ENCODE measurements around the gene TUG1.

Gene TUG1

DNA sequence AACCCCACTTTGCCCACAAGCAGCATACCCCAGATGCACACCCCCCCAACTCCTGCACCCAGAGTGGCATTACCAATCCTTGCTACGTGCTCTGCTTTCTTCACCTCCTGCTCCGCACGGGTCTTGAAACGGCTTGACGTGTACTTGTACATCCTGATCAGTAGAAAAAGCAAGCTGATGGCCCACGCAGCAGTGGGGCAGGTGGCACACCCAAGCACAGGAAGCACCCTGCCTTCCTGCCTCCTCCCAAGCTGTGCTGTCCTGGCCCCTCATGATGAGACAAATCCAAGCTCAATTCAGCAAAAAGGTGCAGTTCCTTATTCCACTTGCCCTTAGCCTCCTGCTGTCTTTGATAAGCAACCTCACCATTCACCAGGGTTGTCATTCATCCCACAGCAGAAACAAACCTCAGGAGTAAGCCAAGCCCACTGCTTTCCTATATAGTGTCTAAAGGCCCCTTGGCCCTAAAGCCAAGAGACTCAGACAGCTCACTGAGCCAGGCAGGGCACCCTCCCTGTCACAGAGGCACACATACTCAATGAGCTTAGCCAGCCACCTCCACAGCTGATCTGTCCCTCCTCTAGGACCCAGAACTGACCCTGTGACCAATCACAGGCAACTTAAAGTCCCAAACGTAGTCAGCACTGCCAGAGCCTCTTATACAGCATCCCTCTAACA is 28.2 kb upstream of the TUG1 start:
- Mint-ChIP-seq H3K27me3 (no peaks in the 10 kb centered on the region), H3K36me3 (peaks cover 77% of the 10 kb centered on the region), H3K27ac (no peak overlapping the region), H3K9me3 (no peaks in the 10 kb centered on the region), H3K4me1 (no peaks in the 10 kb centered on the region), H3K4me3 (no peak overlapping the region)
- no peak for ATAC-seq

DNA sequence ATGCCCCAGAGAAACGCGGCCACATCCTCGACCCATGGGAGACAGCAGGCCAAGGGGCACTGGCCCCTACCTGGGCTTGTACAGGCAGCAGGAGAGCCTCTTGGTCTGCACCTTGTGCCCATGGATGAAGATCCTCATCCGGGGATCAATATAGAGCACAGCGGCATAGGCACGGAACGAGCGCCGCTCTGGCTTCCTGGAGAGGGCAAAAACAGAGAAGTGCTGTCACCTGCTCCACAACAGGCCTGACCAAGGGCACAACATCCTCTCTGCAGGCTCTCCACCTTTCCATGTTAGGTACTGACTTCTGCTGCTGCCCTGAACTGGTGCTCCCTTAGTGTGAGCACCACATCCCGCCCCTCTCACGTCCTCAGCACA is 27.7 kb upstream of the TUG1 start:
- no peak for ATAC-seq
- Mint-ChIP-seq H3K4me3 (no peak overlapping the region), H3K27me3 (no peaks in the 10 kb centered on the region), H3K4me1 (no peaks in the 10 kb centered on the region), H3K27ac (no peak overlapping the region), H3K36me3 (peaks cover 78% of the 10 kb centered on the region), H3K9me3 (no peaks in the 10 kb centered on the region)

DNA sequence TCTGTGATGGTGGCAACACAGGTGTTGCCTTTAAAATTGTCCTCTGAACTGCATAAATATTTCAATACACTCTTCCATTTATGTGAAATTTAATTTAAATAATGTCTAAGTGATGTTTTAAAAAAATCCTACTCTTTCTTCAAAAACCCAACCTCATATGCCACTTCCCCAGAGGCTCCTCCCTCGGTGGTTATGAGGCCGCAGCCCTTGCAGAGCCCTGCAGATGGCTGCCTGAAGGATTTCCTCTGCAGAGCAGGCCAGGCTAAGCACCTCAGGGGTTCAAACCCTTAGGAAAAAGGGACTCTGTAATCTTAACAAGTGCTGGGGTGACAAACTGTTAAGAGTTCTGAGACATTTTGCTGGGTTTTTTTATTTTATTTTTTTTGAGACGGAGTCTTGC is 25.7 kb upstream of the TUG1 start:
- H3K36me3 Mint-ChIP-seq = peaks cover 74% of the 10 kb centered on the region
- ATAC-seq = no peak
- no peaks in the 10 kb centered on the region for H3K9me3 Mint-ChIP-seq
- no peaks in the 10 kb centered on the region for H3K4me1 Mint-ChIP-seq
- H3K4me3 Mint-ChIP-seq = no peak overlapping the region
- H3K27ac Mint-ChIP-seq = no peak overlapping the region
- H3K27me3 Mint-ChIP-seq = no peaks in the 10 kb centered on the region

DNA sequence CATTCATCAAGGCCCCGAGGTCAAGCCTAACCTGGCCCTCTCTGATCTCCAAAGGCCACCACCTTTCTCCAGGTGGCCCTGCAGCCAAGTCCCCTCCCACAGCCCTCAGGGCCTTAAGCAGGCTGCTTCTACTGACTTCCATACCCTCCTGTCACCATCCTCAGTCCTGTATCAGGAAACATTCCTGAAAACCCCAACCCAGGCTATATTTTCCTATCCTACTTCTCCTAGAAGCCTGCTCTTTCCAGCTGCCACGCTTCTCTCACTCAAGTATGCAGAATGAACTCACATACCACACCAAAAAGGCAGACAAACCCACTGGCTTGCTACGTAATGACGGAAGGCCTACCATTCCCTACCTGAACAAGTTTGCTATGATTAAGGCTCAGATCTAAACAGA is 24.1 kb upstream of the TUG1 start:
- H3K9me3 Mint-ChIP-seq = no peaks in the 10 kb centered on the region
- H3K4me1 Mint-ChIP-seq = no peaks in the 10 kb centered on the region
- H3K27me3 Mint-ChIP-seq = no peaks in the 10 kb centered on the region

DNA sequence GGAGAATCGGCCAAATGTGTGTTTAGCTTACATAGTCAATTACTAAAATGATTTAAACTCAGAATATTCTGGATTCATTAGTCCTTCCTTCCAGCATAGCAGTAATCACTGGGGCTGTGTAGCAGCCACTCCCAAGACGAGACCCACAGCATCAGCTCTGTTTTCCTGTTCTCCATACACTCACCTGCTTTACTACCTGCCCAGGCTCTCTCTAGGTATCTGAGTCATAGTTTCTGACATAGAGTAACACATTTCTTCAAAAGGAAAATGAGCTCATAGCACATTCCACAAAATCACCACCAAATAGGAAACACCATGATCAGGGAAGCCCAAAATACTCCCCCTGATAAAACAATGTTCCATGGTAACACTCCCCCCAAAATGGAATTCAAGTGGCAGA is 23.4 kb upstream of the TUG1 start:
- H3K36me3 Mint-ChIP-seq = peaks cover 61% of the 10 kb centered on the region
- H3K4me1 Mint-ChIP-seq = no peaks in the 10 kb centered on the region
- no peak overlapping the region for H3K27ac Mint-ChIP-seq
- H3K4me3 Mint-ChIP-seq = no peak overlapping the region
- no peak for ATAC-seq
- no peaks in the 10 kb centered on the region for H3K9me3 Mint-ChIP-seq
- no peaks in the 10 kb centered on the region for H3K27me3 Mint-ChIP-seq

More for the DNA sequence above, 24.1 kb upstream of the TUG1 start:
- no peak overlapping the region for H3K27ac Mint-ChIP-seq
- H3K36me3 Mint-ChIP-seq = peaks cover 60% of the 10 kb centered on the region
- no peak overlapping the region for H3K4me3 Mint-ChIP-seq
- ATAC-seq = no peak

DNA sequence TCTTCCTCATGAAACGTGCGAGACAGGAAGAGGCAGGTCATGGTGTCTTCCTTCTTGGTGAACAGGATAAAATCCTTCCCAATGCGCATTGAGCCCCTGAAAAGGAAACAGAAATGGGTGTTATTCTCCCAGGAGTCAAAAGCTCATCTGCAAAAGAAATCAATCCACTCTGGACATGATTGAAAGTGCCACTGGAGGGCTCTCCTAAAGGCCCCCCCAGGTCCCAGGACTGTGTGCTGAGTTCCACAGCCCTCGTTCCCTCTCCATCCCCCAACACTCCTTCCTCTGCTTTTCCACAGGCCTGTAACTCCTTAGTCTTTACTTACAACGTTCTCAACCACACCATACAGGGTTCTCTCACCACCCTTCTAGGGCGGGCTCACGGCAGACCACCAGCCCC is 22.7 kb upstream of the TUG1 start:
- H3K9me3 Mint-ChIP-seq = no peaks in the 10 kb centered on the region
- no peak overlapping the region for H3K4me3 Mint-ChIP-seq
- no peak for ATAC-seq
- no peaks in the 10 kb centered on the region for H3K4me1 Mint-ChIP-seq
- no peak overlapping the region for H3K27ac Mint-ChIP-seq
- H3K36me3 Mint-ChIP-seq = peaks cover 61% of the 10 kb centered on the region
- no peaks in the 10 kb centered on the region for H3K27me3 Mint-ChIP-seq

DNA sequence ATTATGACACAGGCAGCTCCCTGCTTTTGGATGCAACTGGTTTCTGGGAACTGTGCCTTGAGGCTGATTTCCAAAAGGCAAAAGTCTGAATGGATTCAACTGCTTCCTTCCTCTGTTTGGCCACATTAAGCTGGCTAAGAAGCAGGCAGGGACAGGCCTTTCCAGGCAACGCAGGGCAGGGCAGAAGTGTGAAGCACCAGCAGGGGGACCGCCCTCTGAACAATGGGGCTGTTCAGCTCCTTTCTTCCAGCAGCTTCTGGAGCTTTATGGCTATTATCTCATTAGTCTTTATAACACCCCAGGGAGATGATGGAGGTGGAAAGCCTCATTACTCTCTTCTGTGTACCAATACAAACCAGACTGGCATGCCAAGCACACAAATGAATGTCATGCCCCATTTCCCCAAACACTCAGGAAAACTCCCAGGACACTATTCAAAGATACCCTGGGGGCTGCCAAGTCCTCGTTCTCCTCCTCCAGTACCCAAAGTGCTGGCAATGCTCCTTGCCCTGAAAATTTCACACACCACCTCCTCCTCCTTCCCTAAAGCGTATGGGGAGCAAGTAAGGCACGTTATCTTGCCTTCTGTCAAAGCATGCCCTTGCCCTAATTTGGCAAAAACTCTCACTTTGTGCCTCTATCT is 21.8 kb upstream of the TUG1 start:
- no peak for ATAC-seq
- H3K36me3 Mint-ChIP-seq = peaks cover 56% of the 10 kb centered on the region
- H3K4me1 Mint-ChIP-seq = no peaks in the 10 kb centered on the region
- H3K4me3 Mint-ChIP-seq = no peak overlapping the region
- H3K27me3 Mint-ChIP-seq = no peaks in the 10 kb centered on the region
- no peaks in the 10 kb centered on the region for H3K9me3 Mint-ChIP-seq
- no peak overlapping the region for H3K27ac Mint-ChIP-seq

DNA sequence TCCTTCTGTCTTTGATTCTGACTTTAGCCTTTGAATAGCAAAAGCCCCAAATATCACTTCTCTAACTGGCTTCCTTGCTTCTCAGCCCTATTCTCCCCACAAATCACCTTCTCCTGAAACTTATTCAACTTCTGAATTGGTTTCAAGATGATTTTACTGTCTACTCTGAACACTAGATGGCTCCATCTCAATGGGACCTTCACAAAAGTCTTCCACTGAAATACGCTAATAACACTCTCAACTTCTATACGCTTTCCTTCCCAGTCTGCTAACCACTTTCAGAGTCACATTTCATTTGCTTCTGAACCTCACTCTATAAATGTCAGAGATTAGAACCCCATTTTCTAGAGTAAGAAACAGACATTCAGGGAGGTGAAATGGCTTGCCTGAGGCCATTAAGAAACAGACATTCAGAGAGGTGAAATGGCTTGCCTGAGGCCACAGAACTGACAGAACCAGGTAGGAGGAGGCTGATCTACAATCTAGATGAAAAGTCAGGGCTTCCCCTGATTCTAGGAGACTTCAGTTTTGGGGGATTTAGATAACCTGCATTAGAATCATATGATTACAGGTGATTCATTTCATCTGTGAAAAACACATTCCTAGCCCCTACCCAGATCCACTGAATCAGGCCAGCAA is 21.1 kb upstream of the TUG1 start:
- H3K27ac Mint-ChIP-seq = no peak overlapping the region
- ATAC-seq = no peak
- no peaks in the 10 kb centered on the region for H3K4me1 Mint-ChIP-seq
- peaks cover 59% of the 10 kb centered on the region for H3K36me3 Mint-ChIP-seq
- H3K4me3 Mint-ChIP-seq = no peak overlapping the region
- no peaks in the 10 kb centered on the region for H3K9me3 Mint-ChIP-seq
- no peaks in the 10 kb centered on the region for H3K27me3 Mint-ChIP-seq

DNA sequence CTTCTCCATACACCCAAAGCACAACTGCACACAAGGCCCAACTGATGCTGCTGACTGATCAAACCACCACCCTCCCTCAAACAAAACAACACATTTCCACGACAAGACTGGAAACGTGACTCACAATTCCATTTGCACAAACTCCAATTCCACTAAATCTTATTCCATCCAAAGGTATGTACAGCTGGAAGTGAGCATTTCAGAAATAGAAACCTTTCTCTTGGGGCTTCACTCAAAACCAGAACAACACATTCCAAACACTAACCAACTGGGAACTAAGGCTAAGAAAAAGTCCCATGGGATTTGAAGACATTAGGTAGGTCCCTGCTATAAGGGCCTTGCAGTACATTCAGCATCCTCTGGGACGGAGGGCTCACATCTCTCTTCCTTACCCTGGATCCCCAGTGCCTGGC is 20.1 kb upstream of the TUG1 start:
- Mint-ChIP-seq H3K27ac (no peak overlapping the region), H3K4me3 (no peak overlapping the region), H3K27me3 (no peaks in the 10 kb centered on the region), H3K9me3 (no peaks in the 10 kb centered on the region), H3K36me3 (peaks cover 54% of the 10 kb centered on the region), H3K4me1 (no peaks in the 10 kb centered on the region)
- no peak for ATAC-seq

DNA sequence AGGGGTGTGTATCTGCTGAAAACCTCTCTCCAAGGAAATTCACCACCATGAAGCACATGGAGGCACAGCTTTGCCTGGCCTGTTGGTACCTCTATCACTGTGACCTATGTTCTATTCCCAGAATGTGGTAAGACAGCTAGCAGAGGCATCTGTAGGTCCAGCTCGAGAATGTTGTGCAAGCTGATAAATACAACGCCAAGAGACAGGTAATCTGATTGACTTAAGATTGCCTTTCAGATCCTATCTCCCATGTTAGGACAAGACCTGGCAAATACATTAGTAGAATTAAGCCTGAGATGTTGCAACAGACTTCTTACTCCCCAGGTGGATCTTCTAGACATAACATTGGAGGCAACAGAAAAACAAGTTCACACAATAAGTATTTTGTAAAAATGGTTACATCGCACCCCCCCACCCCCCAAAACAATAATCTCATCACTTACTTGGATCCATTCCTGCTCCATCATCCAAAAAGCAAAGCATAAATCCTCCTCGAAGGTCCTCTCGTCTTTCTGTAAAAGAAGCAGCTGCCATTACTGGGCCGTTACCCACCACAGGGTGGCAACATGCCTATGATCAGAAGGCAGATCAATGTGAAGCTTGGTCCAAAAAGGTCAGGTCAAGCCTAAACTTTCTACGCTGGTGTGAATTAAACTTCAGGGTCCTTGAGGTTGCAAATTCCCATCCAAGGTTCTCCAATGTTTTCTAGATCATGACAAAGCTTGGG is 19.0 kb upstream of the TUG1 start:
- no peak overlapping the region for H3K27ac Mint-ChIP-seq
- no peaks in the 10 kb centered on the region for H3K4me1 Mint-ChIP-seq
- no peak overlapping the region for H3K4me3 Mint-ChIP-seq
- no peaks in the 10 kb centered on the region for H3K9me3 Mint-ChIP-seq
- no peak for ATAC-seq
- peaks cover 43% of the 10 kb centered on the region for H3K36me3 Mint-ChIP-seq
- no peaks in the 10 kb centered on the region for H3K27me3 Mint-ChIP-seq

DNA sequence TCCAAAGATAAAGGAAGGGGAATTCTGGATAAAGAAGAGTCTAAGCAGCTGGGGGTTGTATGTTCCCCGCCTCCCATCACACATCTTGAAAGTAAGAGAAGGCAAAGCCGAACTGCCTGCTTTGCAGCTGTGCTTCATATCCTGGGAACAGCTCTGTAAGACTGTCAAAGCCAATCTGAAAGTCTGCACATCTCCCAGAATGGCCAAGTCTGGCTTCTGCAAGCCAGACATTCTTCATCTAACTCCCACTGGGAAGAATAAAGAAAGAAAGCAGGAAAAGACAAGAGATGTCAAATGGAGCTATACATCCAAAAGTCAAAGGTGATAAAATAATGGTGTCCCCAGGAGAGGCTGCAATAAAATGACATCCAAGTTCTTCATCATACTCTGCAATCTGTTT is 15.9 kb upstream of the TUG1 start:
- H3K27me3 Mint-ChIP-seq = no peaks in the 10 kb centered on the region
- no peak overlapping the region for H3K27ac Mint-ChIP-seq
- peaks cover 32% of the 10 kb centered on the region for H3K36me3 Mint-ChIP-seq
- H3K4me3 Mint-ChIP-seq = no peak overlapping the region
- H3K4me1 Mint-ChIP-seq = no peaks in the 10 kb centered on the region
- no peak for ATAC-seq
- H3K9me3 Mint-ChIP-seq = no peaks in the 10 kb centered on the region

DNA sequence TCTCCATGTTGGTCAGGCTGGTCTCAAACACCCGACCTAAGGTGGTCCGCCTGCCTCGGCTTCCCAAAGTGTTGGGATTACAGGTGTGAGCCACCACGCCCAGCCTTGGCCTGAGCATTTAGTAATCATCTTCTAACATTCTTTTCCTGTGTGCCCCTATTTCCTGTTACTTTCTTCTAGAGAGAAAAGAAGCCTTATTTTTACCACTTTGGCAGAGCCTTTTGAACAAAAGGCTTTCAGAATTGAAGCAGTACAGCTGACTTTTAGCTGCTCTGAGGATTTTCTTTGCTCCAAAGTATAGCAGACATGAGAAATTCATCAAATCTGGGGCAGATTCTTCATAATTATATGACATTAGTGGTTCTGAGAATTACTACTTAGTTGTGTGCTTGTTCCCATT is 13.9 kb upstream of the TUG1 start:
- ATAC-seq = no peak
- Mint-ChIP-seq H3K4me1 (no peaks in the 10 kb centered on the region), H3K27me3 (no peaks in the 10 kb centered on the region), H3K9me3 (no peaks in the 10 kb centered on the region), H3K4me3 (no peak overlapping the region), H3K36me3 (peaks cover 32% of the 10 kb centered on the region), H3K27ac (no peak overlapping the region)

DNA sequence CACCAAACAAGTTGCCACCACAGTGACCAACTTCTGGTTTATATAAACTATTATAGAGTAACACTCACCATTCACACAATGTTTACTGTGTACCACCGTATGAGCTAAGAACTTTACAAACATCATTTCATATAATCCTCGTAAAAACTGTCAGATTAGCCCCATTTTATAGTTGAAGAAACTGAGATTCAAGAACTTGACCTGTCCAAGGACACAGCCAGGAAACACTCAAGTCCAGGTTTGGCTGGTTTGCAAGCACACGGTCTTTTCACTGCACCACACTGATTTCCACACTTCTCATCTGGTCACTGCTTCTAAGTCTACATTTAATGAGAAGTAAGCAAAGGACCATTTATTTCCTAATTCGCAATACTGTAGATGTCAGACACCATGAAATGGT is 4.2 kb upstream of the TUG1 start:
- peaks cover 24% of the 10 kb centered on the region for H3K4me1 Mint-ChIP-seq
- H3K27ac Mint-ChIP-seq = no peak overlapping the region
- no peak for ATAC-seq
- H3K36me3 Mint-ChIP-seq = peaks cover 12% of the 10 kb centered on the region
- no peaks in the 10 kb centered on the region for H3K27me3 Mint-ChIP-seq
- H3K4me3 Mint-ChIP-seq = no peak overlapping the region
- H3K9me3 Mint-ChIP-seq = no peaks in the 10 kb centered on the region

DNA sequence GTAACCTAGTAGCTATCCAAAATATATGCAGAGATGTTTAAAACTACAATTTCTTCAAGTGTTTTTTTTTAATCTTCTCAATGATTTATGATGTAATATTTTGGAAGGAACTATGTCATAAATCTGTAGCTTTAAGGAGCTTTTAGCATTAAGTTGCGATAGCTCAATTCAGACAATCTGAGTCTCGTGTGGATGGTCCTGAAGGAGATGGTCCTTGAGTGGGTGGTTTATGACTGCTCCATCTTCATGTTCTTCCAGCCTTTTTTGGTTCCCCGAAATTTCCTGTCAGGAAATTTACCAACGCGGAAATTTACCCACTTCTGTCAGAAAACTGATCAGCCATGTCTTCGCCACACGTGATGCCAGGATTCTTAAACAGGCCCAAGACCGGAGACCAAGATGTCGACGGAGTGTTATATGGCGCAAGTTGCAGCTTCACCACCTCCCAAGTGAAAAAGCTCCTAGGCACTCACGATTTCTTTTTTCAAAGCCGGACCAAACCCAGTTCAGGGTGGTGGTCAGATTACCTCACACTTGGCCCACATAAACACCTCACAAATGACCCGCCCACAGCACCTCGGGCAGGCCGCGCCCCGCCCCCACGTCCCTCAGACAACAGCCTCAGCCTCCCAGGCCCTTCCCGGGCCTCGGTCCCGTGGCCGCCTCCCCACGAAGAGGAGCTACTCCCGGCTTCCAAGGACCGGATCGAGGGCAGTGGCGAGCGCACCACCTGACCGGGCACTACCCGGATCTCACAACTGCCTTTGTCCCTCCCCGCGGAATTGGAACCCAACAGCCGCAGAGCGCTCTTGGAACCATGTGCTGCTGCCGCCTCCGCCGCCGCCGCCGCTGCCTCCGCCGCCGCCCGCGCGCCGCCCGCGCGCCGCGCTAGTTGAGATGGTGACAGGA is 796 bp upstream of the TUG1 start, which contains the start of gene MORC2:
Gene MORC2, minus strand, starts transcription at position 760 of the 909 bp plus-strand sequence. CDS start 885 bp downstream, outside the sequence.
- Mint-ChIP-seq H3K27me3 (no peaks in the 10 kb centered on the region), H3K9me3 (peaks cover 3% of the 10 kb centered on the region), H3K4me3 (peak within 1 kb of the TSS; percentile 89), H3K27ac (peak within 1 kb of the TSS; percentile 85), H3K36me3 (peaks cover 40% of the 10 kb centered on the region), H3K4me1 (peaks cover 51% of the 10 kb centered on the region)
- ATAC-seq = peak; percentile 54
